ENCODE measurements around the gene S1PR2.
"Not testable (repeated sequence)": the region's sequence is repeated elsewhere in the genome, so short reads cannot be mapped to it uniquely, and the experiment has no call there.

Gene S1PR2

GRCh38 chr19:10226376-10227025, 4.6 kb downstream of the S1PR2 start:
- in situ Hi-C loops (cut with MboI; ENCODE audit: low sequenced_read_pairs): no loop called here

GRCh38 chr19:10226021-10226375, 5.1 kb downstream of the S1PR2 start:
- in situ Hi-C loops (cut with MboI; ENCODE audit: low sequenced_read_pairs): no loop called here

GRCh38 chr19:10224337-10224736, 6.8 kb downstream of the S1PR2 start:
- in situ Hi-C loops (cut with MboI; ENCODE audit: low sequenced_read_pairs): no loop called here

- in situ Hi-C loops (cut with MboI; ENCODE audit: low sequenced_read_pairs): no loop called here
These were observed 7.5 kb downstream of the S1PR2 start for GRCh38 chr19:10223488-10224213.

- in situ Hi-C loops (cut with MboI; ENCODE audit: low sequenced_read_pairs): no loop called here
These were observed 8.8 kb downstream of the S1PR2 start for GRCh38 chr19:10222201-10222890.

GRCh38 chr19:10220695-10221094, 10.4 kb downstream of the S1PR2 start:
- in situ Hi-C loops (cut with MboI; ENCODE audit: low sequenced_read_pairs): no loop called here

DNA sequence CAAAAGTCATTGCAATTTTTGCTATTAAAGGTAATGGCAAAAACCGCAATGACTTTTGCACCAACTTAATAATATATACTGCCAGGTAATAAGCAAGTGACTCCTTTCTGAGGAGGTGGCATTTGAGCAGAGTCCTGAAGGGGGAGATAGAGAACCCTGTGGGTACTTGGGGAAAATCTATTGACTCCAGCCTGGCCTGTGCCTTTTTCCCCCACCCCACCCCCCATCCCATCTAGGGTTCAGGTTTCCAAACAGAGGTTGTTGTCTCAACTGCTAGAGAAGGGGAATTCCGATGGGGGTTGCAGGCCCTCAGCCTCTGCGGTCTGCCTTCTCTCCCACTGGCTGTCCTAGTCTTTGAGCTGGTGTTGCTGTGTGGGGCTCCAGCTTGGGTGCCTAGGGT, 11.5 kb downstream of the S1PR2 start:
- in situ Hi-C loops (cut with MboI; ENCODE audit: low sequenced_read_pairs): no loop called here

DNA sequence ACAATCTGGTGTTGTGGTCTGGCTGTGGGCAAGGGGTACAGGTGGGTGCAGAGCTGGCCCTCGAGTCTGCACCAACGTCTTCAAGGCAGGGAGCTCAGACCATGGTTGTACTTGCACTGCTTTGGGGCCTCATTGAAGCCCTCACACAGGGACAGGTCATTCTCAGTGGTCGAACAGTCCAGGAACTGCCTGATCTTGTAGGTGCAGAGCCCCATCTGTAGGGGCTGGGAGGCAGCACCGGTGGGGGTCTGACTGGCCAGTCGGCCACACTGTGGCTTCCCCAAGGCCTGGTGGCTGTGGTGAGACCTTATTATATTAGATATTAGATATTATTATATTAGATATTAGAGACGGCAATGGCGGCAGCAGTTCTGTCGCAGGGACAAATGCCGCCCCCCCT, 14.0 kb downstream of the S1PR2 start:
- in situ Hi-C loops (cut with MboI; ENCODE audit: low sequenced_read_pairs): no loop called here

- in situ Hi-C loops (cut with MboI; ENCODE audit: low sequenced_read_pairs): no loop called here
These were observed 16.3 kb downstream of the S1PR2 start for GRCh38 chr19:10214784-10215183.

DNA sequence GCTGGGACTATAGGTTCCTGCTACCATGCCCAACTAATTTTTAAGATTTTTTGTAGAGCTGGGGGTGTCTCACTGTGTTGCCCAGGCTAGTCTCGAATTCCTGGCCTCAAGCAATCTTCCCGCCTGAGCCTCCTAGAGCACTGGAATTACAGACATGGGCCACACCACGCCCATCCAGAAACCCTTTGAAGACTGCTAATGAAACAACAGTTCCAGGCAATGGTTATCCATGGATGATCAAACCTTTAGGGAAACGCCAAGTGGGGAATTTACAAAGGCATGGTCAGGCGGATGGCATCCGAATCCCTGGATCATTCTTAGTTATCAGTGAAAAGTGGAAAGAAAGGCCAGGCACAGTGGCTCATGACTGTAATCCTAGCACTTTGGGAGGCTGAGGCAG, 19.4 kb downstream of the S1PR2 start:
- in situ Hi-C loops (cut with MboI; ENCODE audit: low sequenced_read_pairs): no loop called here

DNA sequence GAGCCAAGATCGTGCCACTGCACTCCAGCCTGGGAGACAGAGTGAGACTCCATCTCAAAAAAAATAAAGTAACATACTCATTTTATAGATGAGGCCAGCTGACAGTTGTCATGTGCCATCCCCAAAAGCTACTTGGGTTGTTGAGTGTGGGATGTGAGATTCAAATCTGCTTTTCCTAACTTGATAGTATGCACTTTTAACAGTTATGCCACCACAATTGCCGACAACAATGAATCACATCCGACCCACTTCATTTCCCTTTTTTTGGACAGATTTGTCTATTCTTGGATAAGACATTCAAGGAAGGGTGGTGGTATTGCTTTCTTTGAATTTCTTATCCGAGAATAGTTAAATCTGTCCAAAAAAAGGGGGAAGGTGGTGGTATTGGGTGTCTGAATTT, 20.1 kb downstream of the S1PR2 start:
- in situ Hi-C loops (cut with MboI; ENCODE audit: low sequenced_read_pairs): no loop called here

GRCh38 chr19:10209315-10209714, 21.8 kb downstream of the S1PR2 start:
- in situ Hi-C loops (cut with MboI; ENCODE audit: low sequenced_read_pairs): no loop called here

GRCh38 chr19:10207026-10207425, 24.1 kb downstream of the S1PR2 start:
- in situ Hi-C loops (cut with MboI; ENCODE audit: low sequenced_read_pairs): no loop called here

DNA sequence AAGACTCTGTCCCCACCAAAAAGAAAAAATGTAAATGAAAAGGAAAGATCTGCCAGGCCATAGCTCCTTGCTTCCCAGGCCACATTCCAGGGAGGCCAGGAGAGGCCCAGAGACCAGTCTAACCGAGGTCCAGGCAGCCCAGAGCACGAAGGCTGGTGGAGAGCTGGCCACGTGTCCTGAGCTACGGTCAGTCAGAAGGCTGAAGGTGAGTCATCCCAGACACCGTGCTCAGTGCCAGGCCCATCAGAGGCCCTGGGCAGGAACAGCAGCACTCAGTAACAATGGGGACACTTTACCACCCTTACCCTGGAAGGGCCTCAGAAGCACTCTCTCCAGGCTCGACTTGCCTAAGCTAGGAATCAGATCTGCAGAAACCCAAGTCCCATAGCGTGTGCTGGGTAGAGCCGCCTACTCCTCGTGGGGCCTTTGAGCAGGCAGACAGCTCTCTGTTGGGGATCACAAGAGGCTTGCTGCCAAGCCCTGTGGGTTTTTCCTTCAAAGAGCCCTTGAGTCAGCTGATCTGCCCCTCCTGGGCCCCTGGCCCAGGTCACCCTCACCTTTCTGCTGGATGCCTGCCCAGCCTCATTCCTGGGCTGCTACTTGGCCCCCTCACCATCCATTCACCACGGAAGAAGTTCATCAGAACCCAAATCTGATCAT, 24.8 kb downstream of the S1PR2 start:
- in situ Hi-C loops (cut with MboI; ENCODE audit: low sequenced_read_pairs): no loop called here

DNA sequence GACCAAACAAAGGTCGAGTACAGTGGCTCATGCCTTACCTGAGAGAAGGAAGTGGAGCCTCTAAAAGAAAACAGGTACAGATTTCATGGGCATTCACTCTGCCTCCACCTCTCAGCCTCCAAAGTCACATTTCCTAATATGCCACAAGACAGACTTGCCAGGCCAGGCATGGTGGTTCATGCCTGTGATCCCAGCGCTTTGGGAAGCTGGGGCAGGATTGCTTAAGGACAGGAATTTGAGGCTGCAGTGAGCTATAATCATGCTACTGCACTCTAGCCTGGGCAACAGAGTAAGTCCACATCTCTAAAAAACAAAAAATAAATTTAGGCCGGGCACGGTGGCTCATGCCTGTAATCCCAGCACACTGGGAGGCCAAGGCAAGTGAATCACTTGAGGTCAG, 25.5 kb downstream of the S1PR2 start:
- in situ Hi-C loops (cut with MboI; ENCODE audit: low sequenced_read_pairs): no loop called here

DNA sequence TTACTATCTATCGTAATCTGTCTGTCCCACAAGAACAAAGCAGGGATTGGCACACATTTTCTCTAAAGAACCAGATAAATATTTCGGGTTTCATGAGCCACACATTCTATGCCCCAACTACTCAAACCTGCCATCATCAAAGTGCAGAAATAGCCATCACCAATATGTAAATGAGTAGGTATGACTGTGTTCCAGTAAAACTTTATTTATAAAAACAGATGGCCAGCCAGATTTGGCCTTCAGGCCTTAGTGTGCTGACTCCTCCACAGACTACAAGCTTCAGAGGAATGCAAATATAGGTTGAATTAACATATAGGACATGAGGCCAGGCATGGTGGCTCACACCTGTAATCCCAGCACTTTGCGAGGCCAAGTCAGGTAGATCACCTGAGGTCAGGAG, 27.4 kb downstream of the S1PR2 start:
- in situ Hi-C loops (cut with MboI; ENCODE audit: low sequenced_read_pairs): no loop called here

- in situ Hi-C loops (cut with MboI; ENCODE audit: low sequenced_read_pairs): no loop called here
These were observed 30.0 kb downstream of the S1PR2 start for GRCh38 chr19:10201176-10201575.

- in situ Hi-C loops (cut with MboI; ENCODE audit: low sequenced_read_pairs): not testable (repeated sequence)
These were observed 31.0 kb downstream of the S1PR2 start for GRCh38 chr19:10200101-10200500.

GRCh38 chr19:10198889-10199644, 32.1 kb downstream of the S1PR2 start:
- in situ Hi-C loops (cut with MboI; ENCODE audit: low sequenced_read_pairs): not testable (repeated sequence)

- in situ Hi-C loops (cut with MboI; ENCODE audit: low sequenced_read_pairs): no loop called here
These were observed 36.0 kb downstream of the S1PR2 start for GRCh38 chr19:10195199-10195519.
